DOHH2 (cell line): ENCODE data around the gene AGTPBP1.

Experiments used
- H3F3A ChIP-seq: fragments of 200-600 bp; sonication (generic), shearing (Covaris generic); 2 replicates; pipeline ENCODE4 v1.6.0; 2016; ENCODE audit warnings: antibody characterized with exemption, mild to moderate bottlenecking; ENCODE audit not compliant: control insufficient read depth, insufficient read depth
- H3K27ac ChIP-seq: fragments of 200-600 bp; sonication (generic); 2 replicates; pipeline ENCODE4 v1.5.1; 2014; ENCODE audit warnings: low read depth, mild to moderate bottlenecking, low read length, moderate library complexity
- H3K27me3 ChIP-seq: fragments of 200-600 bp; sonication (generic); 2 replicates; pipeline ENCODE4 v1.6.1; 2014; ENCODE audit warnings: mild to moderate bottlenecking, low read length, mixed read lengths; ENCODE audit not compliant: control insufficient read depth
- H3K36me3 ChIP-seq: fragments of 200-600 bp; sonication (generic); 2 replicates; pipeline ENCODE4 v1.6.1; 2014; ENCODE audit warnings: mild to moderate bottlenecking, low read length, moderate library complexity, mixed read lengths; ENCODE audit not compliant: control insufficient read depth
- H3K4me1 ChIP-seq: fragments of 200-600 bp; sonication (generic); 2 replicates; pipeline ENCODE4 v1.6.1; 2014; ENCODE audit warnings: mild to moderate bottlenecking, low read length, mixed read lengths; ENCODE audit not compliant: control insufficient read depth
- H3K4me2 ChIP-seq: fragments of 200-600 bp; sonication (generic); 2 replicates; pipeline ENCODE4 v1.6.0; 2014; ENCODE audit warnings: mild to moderate bottlenecking, low read length, moderate library complexity
- H3K4me3 ChIP-seq: fragments of 200-600 bp; sonication (generic); 2 replicates; pipeline ENCODE4 v1.5.1; 2014; ENCODE audit warnings: mild to moderate bottlenecking, low read length, mixed read lengths
- H3K79me2 ChIP-seq: fragments of 200-600 bp; sonication (generic); 2 replicates; pipeline ENCODE4 v1.6.1; 2014; ENCODE audit warnings: mild to moderate bottlenecking, low read length, mixed read lengths; ENCODE audit not compliant: control insufficient read depth
- H3K9me2 ChIP-seq: fragments of 200-600 bp; sonication (generic); replicated peaks from 2 replicates; pipeline ENCODE4 v1.6.1; 2014; ENCODE audit warnings: mild to moderate bottlenecking, low read length, mixed read lengths; ENCODE audit not compliant: control insufficient read depth
- H3K9me3 ChIP-seq: fragments of 200-600 bp; sonication (generic); 2 replicates; pipeline ENCODE4 v1.6.1; 2014; ENCODE audit warnings: antibody characterized with exemption, low read length, mixed read lengths; ENCODE audit not compliant: control insufficient read depth, insufficient read depth
- H4K20me1 ChIP-seq: fragments of 200-600 bp; sonication (generic); 2 replicates; pipeline ENCODE4 v1.6.0; 2014; ENCODE audit warnings: low read depth, mild to moderate bottlenecking, antibody characterized with exemption, low read length, moderate library complexity; ENCODE audit not compliant: control insufficient read depth, insufficient read depth
- CTCF ChIP-seq: fragments of 200-600 bp; sonication (generic); IDR thresholded peaks from one replicate; pipeline ENCODE4 v1.5.1; 2014; ENCODE audit warnings: antibody characterized with exemption, mild to moderate bottlenecking, low read depth, low read length; ENCODE audit not compliant: poor library complexity, severe bottlenecking
- EZH2phosphoT487 ChIP-seq: fragments of 200-600 bp; sonication (generic); IDR thresholded peaks from 2 replicates; pipeline ENCODE4 v1.6.1; 2017; ENCODE audit warnings: borderline replicate concordance, mild to moderate bottlenecking, antibody characterized with exemption, low read length, moderate library complexity, mixed read lengths

AGTPBP1 gene

GRCh38 chr9:85717220-85717619 lies 24.5 kb downstream of the AGTPBP1 start:
- no peak overlapping the region for H3K4me2 ChIP-seq
- H3F3A ChIP-seq = no peaks in the 10 kb centered on the region
- no peak overlapping the region for H3K27ac ChIP-seq
- no peaks in the 10 kb centered on the region for H3K79me2 ChIP-seq
- no peaks in the 10 kb centered on the region for H3K9me2 ChIP-seq
- H3K4me1 ChIP-seq = no peaks in the 10 kb centered on the region
- TF ChIP-seq EZH2phosphoT487 (no peak), CTCF (no peak)
- H4K20me1 ChIP-seq = no peaks in the 10 kb centered on the region
- H3K4me3 ChIP-seq = no peak overlapping the region
- H3K36me3 ChIP-seq = no peaks in the 10 kb centered on the region
- H3K27me3 ChIP-seq = no peaks in the 10 kb centered on the region
- no peaks in the 10 kb centered on the region for H3K9me3 ChIP-seq

GRCh38 chr9:85716031-85716877 lies 25.5 kb downstream of the AGTPBP1 start:
- Histone ChIP-seq H3K4me1 (no peaks in the 10 kb centered on the region), H3K36me3 (no peaks in the 10 kb centered on the region), H4K20me1 (no peaks in the 10 kb centered on the region), H3K4me3 (no peak overlapping the region), H3K27ac (no peak overlapping the region), H3K27me3 (no peaks in the 10 kb centered on the region), H3F3A (no peaks in the 10 kb centered on the region), H3K9me3 (no peaks in the 10 kb centered on the region), H3K9me2 (no peaks in the 10 kb centered on the region), H3K79me2 (no peaks in the 10 kb centered on the region), H3K4me2 (no peak overlapping the region)
- TF ChIP-seq EZH2phosphoT487 (no peak), CTCF (peak; percentile 50)

- Histone ChIP-seq H3K79me2 (no peaks in the 10 kb centered on the region), H3K9me3 (no peaks in the 10 kb centered on the region), H4K20me1 (no peaks in the 10 kb centered on the region), H3K27ac (no peak overlapping the region), H3K4me3 (no peak overlapping the region), H3K9me2 (no peaks in the 10 kb centered on the region), H3F3A (no peaks in the 10 kb centered on the region), H3K4me2 (no peak overlapping the region), H3K4me1 (no peaks in the 10 kb centered on the region), H3K27me3 (no peaks in the 10 kb centered on the region), H3K36me3 (peaks cover 2% of the 10 kb centered on the region; the same call in 1 of the 2 replicates)
- no peak for TF ChIP-seq CTCF
- TF ChIP-seq EZH2phosphoT487 = no peak
Observed at GRCh38 chr9:85715587-85715986, 26.2 kb downstream of the AGTPBP1 start.
